ENCODE measurements around the gene RIMS3. TPM values are rescaled to one million over a fixed set of nuclear protein-coding genes. Genes with fewer than 3 reads are reported as not detected.

Gene RIMS3
- total RNA-seq, 1 donor from 2014 or later: 43.9 TPM

DNA sequence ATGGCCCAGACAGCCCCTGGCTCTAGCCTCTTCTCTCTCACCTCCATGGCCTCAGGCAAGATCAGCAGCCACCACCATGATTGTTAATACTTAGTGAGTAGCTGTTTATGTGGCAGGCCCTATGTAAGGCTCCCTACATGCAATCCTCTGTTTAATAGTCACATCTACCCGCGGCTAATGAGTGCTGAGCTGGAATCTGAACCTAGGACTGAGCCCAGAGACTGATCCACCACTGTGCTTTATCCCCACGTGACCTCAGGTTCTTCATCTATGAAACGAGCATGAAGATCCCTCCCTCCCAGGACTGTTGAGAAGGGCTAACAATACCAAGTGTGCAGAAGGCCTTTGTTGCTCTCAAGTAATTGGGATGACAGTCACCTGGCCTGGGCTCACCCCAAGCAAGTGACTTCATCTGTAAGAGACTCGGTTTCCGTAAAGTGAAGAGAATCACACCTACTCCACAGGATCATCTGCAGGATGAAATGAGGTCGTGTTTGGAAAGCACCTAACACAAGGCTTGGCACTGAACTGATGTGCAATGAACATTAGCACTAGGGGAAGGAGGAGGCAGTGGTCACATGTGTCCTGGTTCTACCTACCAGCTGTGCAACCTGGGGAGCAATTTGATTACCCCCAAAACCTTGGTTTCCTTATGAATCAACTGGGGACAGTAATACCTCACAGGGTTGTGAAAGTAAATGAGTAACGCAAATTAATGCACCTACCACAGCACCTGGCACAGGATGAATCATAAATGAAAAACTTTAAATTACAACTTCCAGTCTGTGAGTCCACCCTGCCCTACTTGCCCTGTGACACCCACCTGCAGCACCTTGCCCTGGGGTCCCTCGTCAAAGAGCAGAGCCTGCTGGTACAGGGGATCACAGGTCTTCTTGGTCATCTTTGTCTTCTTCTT lies 37.2 kb downstream of the RIMS3 start:
- intact Hi-C loops (cut with DNase I): no loop called here

DNA sequence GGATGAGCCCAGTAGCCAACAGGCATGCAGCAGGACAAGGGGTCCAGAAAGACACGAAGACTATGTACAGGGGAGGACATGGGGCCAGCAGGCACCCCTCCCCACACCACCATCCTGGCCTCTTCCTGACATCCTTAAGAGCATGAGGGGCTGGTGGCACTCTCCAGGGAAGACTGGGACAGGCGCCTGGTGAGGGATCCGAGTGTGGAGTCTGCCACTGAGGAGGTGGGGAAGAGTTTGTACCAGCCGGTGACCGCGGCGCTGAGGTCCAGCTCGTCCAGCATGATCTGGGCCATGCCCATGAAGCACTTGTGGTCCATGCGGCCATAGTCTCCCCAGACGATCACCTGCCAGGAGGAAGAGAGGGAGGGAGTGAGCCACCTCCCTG lies 39.1 kb downstream of the RIMS3 start:
- H3K36me3 ChIP-seq: peaks cover 17 to 40% of the 10 kb centered on the region in 2 donors
- no peaks in the 10 kb centered on the region for H3K4me1 ChIP-seq
- no peaks in the 10 kb centered on the region for H3K9me3 ChIP-seq
- H3K4me3 ChIP-seq: no peak overlapping the region
- intact Hi-C loops (cut with DNase I): no loop called here
- DNase-seq (ENCODE audit: low spot score in 2 of 2): peak in 1 of 2 donors; percentile 52
- no peaks in the 10 kb centered on the region for H3K27me3 ChIP-seq
- H3K27ac ChIP-seq: no peak overlapping the region
- TF ChIP-seq, protein P1, sequence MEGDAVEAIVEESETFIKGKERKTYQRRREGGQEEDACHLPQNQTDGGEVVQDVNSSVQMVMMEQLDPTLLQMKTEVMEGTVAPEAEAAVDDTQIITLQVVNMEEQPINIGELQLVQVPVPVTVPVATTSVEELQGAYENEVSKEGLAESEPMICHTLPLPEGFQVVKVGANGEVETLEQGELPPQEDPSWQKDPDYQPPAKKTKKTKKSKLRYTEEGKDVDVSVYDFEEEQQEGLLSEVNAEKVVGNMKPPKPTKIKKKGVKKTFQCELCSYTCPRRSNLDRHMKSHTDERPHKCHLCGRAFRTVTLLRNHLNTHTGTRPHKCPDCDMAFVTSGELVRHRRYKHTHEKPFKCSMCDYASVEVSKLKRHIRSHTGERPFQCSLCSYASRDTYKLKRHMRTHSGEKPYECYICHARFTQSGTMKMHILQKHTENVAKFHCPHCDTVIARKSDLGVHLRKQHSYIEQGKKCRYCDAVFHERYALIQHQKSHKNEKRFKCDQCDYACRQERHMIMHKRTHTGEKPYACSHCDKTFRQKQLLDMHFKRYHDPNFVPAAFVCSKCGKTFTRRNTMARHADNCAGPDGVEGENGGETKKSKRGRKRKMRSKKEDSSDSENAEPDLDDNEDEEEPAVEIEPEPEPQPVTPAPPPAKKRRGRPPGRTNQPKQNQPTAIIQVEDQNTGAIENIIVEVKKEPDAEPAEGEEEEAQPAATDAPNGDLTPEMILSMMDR (IDR thresholded peaks at IDR 0.05): no peak

More for the DNA sequence above, 37.2 kb downstream of the RIMS3 start:
- Histone ChIP-seq H3K27me3 (no peaks in the 10 kb centered on the region), H3K27ac (no peak overlapping the region), H3K36me3 (peaks cover 17 to 37% of the 10 kb centered on the region in 2 donors), H3K4me3 (no peak overlapping the region), H3K9me3 (no peaks in the 10 kb centered on the region), H3K4me1 (no peaks in the 10 kb centered on the region)
- TF ChIP-seq, protein P1 (IDR thresholded peaks at IDR 0.05): no peak
- DNase-seq (ENCODE audit: low spot score in 2 of 2): peak in 1 of 2 donors; percentile 19

DNA sequence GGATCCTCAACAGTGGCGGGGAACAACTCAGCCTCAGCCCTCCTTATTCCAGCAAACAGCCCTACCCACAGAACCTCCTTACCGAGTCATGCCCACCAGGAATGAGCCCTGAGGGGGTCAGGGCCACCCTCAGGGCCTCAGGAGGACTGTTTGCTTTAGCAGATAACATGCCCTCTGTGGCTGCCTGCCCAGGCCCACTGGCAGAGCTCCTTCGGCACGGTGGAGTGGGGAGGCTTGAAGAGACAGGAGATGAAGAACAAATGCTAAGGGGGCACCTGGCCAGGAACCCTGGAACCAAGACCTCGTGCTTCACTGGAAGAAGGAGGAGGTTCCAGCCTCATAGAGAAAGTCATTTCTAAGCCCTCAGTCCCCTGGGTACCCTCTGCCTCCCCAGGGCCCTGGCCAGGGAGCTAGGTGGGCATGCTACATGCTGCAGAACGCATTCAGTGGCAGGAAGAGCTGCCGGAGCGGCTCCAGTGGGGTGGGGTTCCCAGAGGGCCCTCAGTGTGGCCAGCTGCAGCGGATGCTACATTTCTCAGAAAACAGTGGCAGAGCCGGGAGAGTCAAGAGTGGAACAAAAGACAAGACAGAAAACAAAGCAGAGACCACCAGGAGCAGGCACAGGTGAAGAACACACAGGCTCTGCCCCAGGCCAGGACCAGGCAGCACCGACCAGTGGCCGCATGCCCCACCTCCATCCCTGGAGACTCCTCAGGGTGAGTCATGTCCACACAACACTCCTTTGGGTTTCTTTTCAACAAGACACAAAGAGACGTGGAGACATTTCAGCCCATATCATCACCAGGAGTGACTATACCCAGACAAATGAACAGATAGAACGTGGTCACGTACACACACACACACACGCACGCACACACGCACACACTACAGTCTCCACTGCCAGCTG lies 39.8 kb downstream of the RIMS3 start:
- Histone ChIP-seq H3K9me3 (no peaks in the 10 kb centered on the region), H3K4me3 (no peak overlapping the region), H3K36me3 (peaks cover 17 to 41% of the 10 kb centered on the region in 2 donors), H3K27ac (no peak overlapping the region), H3K4me1 (no peaks in the 10 kb centered on the region), H3K27me3 (no peaks in the 10 kb centered on the region)
- TF ChIP-seq, protein P1 (IDR thresholded peaks at IDR 0.05): no peak
- intact Hi-C loops (cut with DNase I): no loop called here
- DNase-seq (ENCODE audit: low spot score in 2 of 2): peak in 1 of 2 donors; percentile 58

DNA sequence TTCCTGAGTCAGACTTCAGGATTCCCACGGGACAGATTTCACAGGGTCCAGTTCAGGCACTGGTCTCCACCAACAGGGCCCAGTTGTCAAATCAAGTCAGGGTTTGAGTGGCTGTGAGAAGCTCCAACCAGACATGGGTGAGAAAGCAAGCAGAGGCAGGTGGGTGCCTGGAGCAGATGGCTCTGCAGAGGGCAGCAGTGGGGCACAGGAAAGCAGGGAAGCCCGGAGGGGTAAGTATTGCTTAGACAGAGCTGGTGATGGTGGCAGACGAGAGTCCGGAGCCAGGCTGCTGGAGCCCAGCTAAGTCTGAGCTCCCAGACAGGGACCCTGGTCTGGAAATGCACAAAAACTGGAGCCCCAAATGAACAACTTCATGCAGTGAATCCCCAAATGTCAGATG lies 40.4 kb downstream of the RIMS3 start:
- TF ChIP-seq, protein P1 (IDR thresholded peaks at IDR 0.05): peak in 1 of 3 experiments; percentile 33
- DNase-seq (ENCODE audit: low spot score in 2 of 2): peak in 1 of 2 donors; percentile 42
- intact Hi-C loops (cut with DNase I): no loop called here
- no peak overlapping the region for H3K27ac ChIP-seq
- H3K4me1 ChIP-seq: no peaks in the 10 kb centered on the region
- H3K4me3 ChIP-seq: no peak overlapping the region
- H3K27me3 ChIP-seq: no peaks in the 10 kb centered on the region
- no peaks in the 10 kb centered on the region for H3K9me3 ChIP-seq
- H3K36me3 ChIP-seq: peaks cover 17 to 41% of the 10 kb centered on the region in 2 donors

DNA sequence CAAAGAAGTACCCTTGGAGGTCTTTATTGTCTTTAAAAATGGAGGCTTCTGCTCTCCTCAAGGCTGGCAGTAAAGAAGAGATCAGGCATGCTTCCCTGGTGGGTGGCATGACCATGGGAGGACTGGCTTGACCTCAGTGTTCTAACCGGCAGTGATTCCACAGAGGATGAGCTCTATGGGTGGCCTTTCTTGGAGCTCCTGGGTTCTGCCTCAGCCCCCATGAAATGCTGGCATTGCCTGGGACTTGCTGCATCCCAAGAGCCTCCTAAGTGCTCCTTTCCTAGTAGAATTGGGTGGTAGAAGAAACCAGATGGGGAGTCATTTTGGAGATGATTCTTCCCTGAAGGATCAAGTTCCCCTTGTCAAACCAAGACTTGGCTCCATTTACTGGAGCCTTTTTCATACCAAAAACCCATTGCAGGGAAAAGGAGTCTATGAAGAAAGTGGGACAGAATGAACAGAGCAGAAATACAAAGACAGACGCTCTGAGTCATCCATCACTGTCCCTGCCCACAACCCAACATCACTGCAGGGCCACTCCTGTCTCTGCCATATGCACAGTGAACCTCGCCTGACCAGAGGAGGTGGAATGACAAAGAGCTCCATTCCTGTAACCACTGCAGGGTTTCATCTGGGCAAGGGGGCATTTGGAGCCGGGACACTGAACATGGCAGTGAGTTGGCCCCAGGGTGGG lies 42.4 kb downstream of the RIMS3 start:
- no peak overlapping the region for H3K27ac ChIP-seq
- no peaks in the 10 kb centered on the region for H3K4me1 ChIP-seq
- no peaks in the 10 kb centered on the region for H3K27me3 ChIP-seq
- peak in 1 of 2 donors; percentile 30 for DNase-seq (ENCODE audit: low spot score in 2 of 2)
- H3K36me3 ChIP-seq: peaks cover 12 to 38% of the 10 kb centered on the region in 2 donors
- intact Hi-C loops (cut with DNase I): no loop called here
- H3K9me3 ChIP-seq: no peaks in the 10 kb centered on the region
- no peak overlapping the region for H3K4me3 ChIP-seq
- TF ChIP-seq, protein P1 (IDR thresholded peaks at IDR 0.05): no peak

All from ascending aorta (tissue), 2 donors.